ENCODE results near the gene MBNL1. TPM values are rescaled to one million over a fixed set of nuclear protein-coding genes. Genes with fewer than 3 reads are reported as not detected.

MBNL1 gene
- total RNA-seq, 1 experiment from 2014 or later, result 200 TPM

DNA sequence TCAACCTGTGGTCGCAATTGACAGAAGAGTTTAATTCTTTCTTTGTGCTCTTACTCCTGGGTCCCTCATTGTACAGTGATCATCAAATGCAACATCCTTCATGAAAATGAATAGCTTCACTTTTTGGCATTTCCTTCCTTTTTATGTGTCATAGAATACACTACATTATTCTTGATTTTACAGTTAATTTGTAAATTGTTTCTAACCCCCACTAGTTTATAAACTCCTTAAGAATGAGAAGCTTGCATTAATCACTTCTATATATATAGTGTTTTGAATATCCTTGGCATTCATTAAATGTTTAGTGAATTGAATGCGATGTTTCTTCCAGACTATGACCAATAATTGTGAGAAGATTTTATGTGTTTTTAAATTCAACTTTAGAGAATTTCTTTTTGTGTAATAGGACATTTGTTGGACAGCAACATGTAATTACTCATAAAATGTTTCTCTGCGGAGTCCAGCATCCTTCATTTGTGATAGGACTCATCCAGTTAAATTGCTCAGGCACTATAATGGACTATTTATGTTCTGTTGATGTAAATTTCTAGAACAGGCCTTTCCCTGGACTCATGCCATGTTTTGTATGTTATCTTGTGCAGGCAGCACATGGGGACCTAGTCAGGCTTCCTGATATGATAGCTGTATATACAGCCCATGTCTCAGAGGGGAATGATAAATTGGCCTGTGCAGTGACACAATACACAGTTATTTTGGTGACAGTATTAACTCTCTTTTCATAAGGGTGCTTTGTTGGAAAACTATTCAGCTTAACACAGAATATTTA, 51.3 kb downstream of the MBNL1 start:
- Histone ChIP-seq H3K79me2 (ENCODE audit: insufficient read depth, low read length) (peaks cover 100% of the 10 kb centered on the region), H3K27ac (ENCODE audit: low read depth, low read length) (no peak overlapping the region), H2AFZ (ENCODE audit: low read depth, low read length, poor library complexity, severe bottlenecking) (no peak overlapping the region), H3K9me2 (ENCODE audit: insufficient read depth) (no peaks in the 10 kb centered on the region), H3K4me2 (ENCODE audit: low read length) (no peak overlapping the region), H3K9me3 (ENCODE audit: control insufficient read depth in 1 of 2, insufficient read depth in 1 of 2, low read depth in 1 of 2, low read length in 2 of 2) (no peaks in the 10 kb centered on the region), H3K4me1 (ENCODE audit: control insufficient read depth in 1 of 2, insufficient read depth in 2 of 2, low read length in 2 of 2) (peaks cover 6 to 17% of the 10 kb centered on the region in 2 experiments; a peak in 3 of 4 replicates), H3K4me3 (replicated peaks in 1 of 2; ENCODE audit: low read depth in 1 of 2, low read length in 2 of 2) (no peak overlapping the region), H3K9ac (ENCODE audit: low read length) (no peak overlapping the region), H4K20me1 (ENCODE audit: insufficient read depth) (peaks cover 8% of the 10 kb centered on the region), H3K27me3 (ENCODE audit: insufficient read depth, low read length) (no peaks in the 10 kb centered on the region), H3K36me3 (ENCODE audit: control insufficient read depth in 1 of 2, insufficient read depth in 2 of 2, low read length in 2 of 2) (no peaks in the 10 kb centered on the region)
- DNase-seq (ENCODE audit: low read depth, low spot score) (no peak), ATAC-seq (no peak)
- ChIA-PET POLR2A (no interaction called here), RAD21 (ENCODE audit: low non-redundant PET in 1 of 2, low total read pairs in 2 of 2, uncharacterized antibody in 2 of 2, unreplicated experiment in 2 of 2) (no interaction called here), CTCF (no interaction called here)
- no TSS peak for BruUV-seq (replicated peaks)
- intact Hi-C loops (cut with micrococcal nuclease), result no loop called here
- TF ChIP-seq POLR2AphosphoS5 (IDR thresholded peaks at IDR 0.05; ENCODE audit: low read depth, low read length), result no peak
- TF ChIP-seq SRF (IDR thresholded peaks at IDR 0.05; ENCODE audit: low read depth), result no peak

DNA sequence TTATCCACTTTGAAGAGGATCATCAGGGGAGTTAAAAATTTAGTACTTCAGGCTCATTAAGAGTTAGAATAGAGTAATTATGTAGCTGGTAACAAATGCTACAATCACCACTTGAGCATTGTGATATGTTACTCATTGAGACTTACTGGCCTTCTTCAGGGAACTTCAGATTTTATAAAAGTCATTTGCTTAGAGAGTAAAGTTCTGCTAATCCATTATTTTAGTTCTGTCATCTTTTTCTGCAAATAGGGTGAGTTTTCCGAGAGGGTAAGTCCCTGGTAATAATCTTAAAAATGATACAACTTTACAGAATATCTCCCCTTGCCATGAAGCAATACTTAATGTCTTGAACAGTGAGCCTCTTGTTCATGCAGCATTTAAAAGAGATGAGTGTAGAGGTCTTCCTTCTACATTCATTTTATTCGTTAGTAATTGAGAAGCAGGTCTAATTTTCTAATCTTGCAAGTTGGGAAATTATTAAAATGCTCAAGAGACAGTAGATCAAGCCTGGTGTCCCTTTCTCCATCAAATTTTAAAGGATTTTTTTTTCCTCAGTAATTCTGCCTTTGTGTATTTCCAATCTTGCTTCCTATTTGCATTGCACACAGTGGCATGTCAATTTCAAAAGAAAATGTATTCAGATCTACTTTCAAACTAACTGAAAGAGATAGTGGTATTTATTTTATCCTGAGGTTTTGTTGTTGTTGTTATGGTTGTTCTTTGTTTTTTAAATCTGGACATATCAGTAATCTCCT, 52.6 kb downstream of the MBNL1 start:
- H3K4me3 ChIP-seq (replicated peaks in 1 of 2; ENCODE audit: low read depth in 1 of 2, low read length in 2 of 2), result no peak overlapping the region
- POLR2A ChIA-PET, result no interaction called here
- no peak overlapping the region for H2AFZ ChIP-seq (ENCODE audit: low read depth, low read length, poor library complexity, severe bottlenecking)
- no peak overlapping the region for H3K9ac ChIP-seq (ENCODE audit: low read length)
- BruUV-seq (replicated peaks), result no TSS peak
- H3K36me3 ChIP-seq (ENCODE audit: control insufficient read depth in 1 of 2, insufficient read depth in 2 of 2, low read length in 2 of 2), result peaks cover 0 to 6% of the 10 kb centered on the region in 2 experiments; a peak in 2 of 4 replicates
- intact Hi-C loops (cut with micrococcal nuclease), result no loop called here
- H4K20me1 ChIP-seq (ENCODE audit: insufficient read depth), result peaks cover 5% of the 10 kb centered on the region
- ATAC-seq, result no peak
- H3K9me2 ChIP-seq (ENCODE audit: insufficient read depth), result no peaks in the 10 kb centered on the region
- CTCF ChIA-PET, result no interaction called here
- H3K4me1 ChIP-seq (ENCODE audit: control insufficient read depth in 1 of 2, insufficient read depth in 2 of 2, low read length in 2 of 2), result peaks cover 3% of the 10 kb centered on the region in 2 experiments; a peak in 2 of 4 replicates
- no peak for TF ChIP-seq POLR2A (IDR thresholded peaks at IDR 0.05; ENCODE audit: borderline replicate concordance, extremely low read depth, insufficient read depth, insufficient read length)
- DNase-seq (ENCODE audit: low read depth, low spot score), result no peak
- no peak overlapping the region for H3K4me2 ChIP-seq (ENCODE audit: low read length)
- H3K79me2 ChIP-seq (ENCODE audit: insufficient read depth, low read length), result peaks cover 100% of the 10 kb centered on the region
- no peaks in the 10 kb centered on the region for H3K9me3 ChIP-seq (ENCODE audit: control insufficient read depth in 1 of 2, insufficient read depth in 1 of 2, low read depth in 1 of 2, low read length in 2 of 2)
- no peaks in the 10 kb centered on the region for H3K27me3 ChIP-seq (ENCODE audit: insufficient read depth, low read length)
- RAD21 ChIA-PET (ENCODE audit: low non-redundant PET in 1 of 2, low total read pairs in 2 of 2, uncharacterized antibody in 2 of 2, unreplicated experiment in 2 of 2), result no interaction called here
- no peak overlapping the region for H3K27ac ChIP-seq (ENCODE audit: low read depth, low read length)
